Stimulated activated CD4-positive, alpha-beta T cell treated with anti-CD3 and anti-CD28 coated beads, Interleukin-15, amount 100 ng/mL, for 48 hours (primary cell): Measurements from ENCODE around the gene CYP20A1.
"Not testable (repeated sequence)": the region's sequence is repeated elsewhere in the genome, so short reads cannot be mapped to it uniquely, and the experiment has no call there.

Source experiments
- DNase-seq, 2 donors: peaks; one replicate each; pipeline ENCODE4 v3.0.0-alpha.2; 2020; ENCODE audit warnings: low read depth in 2 of 2

The CYP20A1 gene

GRCh38 chr2:203280428-203281064, 41.7 kb downstream of the CYP20A1 start:
- no peak for DNase-seq

- DNase-seq, result no peak
Observed at GRCh38 chr2:203282101-203282500, 43.3 kb downstream of the CYP20A1 start.

- no peak for DNase-seq
Observed at GRCh38 chr2:203286532-203286931, 47.7 kb downstream of the CYP20A1 start.

GRCh38 chr2:203301667-203302066, 62.8 kb downstream of the CYP20A1 start:
- no peak for DNase-seq

GRCh38 chr2:203302586-203302985, 63.8 kb downstream of the CYP20A1 start:
- DNase-seq, result not testable (repeated sequence)

- no peak for DNase-seq
Observed at GRCh38 chr2:203310688-203311436, 72.0 kb downstream of the CYP20A1 start.

GRCh38 chr2:203326356-203326755, 87.5 kb downstream of the CYP20A1 start:
- DNase-seq, result no peak

- DNase-seq, result no peak
Observed at GRCh38 chr2:203327582-203327900, 88.7 kb downstream of the CYP20A1 start.

- DNase-seq, result peak; percentile 22 to 47
Observed at GRCh38 chr2:203327901-203328759, 89.3 kb downstream of the CYP20A1 start, which contains the start of gene ABI2. Gene ABI2, plus strand, starts transcription at chr2:203328394. Its CDS starts 121 bp downstream, at chr2:203328515.

GRCh38 chr2:203328760-203329540, 90.1 kb downstream of the CYP20A1 start:
- DNase-seq, result peak; percentile 14 to 32

GRCh38 chr2:203330434-203330833, 91.6 kb downstream of the CYP20A1 start:
- DNase-seq, result no peak

GRCh38 chr2:203338322-203338721, 99.5 kb downstream of the CYP20A1 start:
- no peak for DNase-seq

GRCh38 chr2:203340791-203341487, 102.1 kb downstream of the CYP20A1 start:
- no peak for DNase-seq

GRCh38 chr2:203341741-203342310, 103.0 kb downstream of the CYP20A1 start:
- DNase-seq, result no peak

- not testable (repeated sequence) for DNase-seq
Observed at GRCh38 chr2:203342374-203342773, 103.6 kb downstream of the CYP20A1 start.

GRCh38 chr2:203344667-203345066, 105.8 kb downstream of the CYP20A1 start:
- no peak for DNase-seq

GRCh38 chr2:203346612-203347011, 107.8 kb downstream of the CYP20A1 start:
- DNase-seq, result no peak

GRCh38 chr2:203347375-203347774, 108.6 kb downstream of the CYP20A1 start:
- no peak for DNase-seq

- no peak for DNase-seq
Observed at GRCh38 chr2:203352604-203353255, 113.9 kb downstream of the CYP20A1 start.

- DNase-seq, result no peak
Observed at GRCh38 chr2:203354966-203355365, 116.1 kb downstream of the CYP20A1 start.
